Astrocyte (in vitro differentiated cells and primary cell): ENCODE measurements around the gene GRK5. TPM values are rescaled to one million over a fixed set of nuclear protein-coding genes. Genes with fewer than 3 reads are reported as not detected.

ENCODE experiments used
- DNase-seq: peaks from one replicate; pipeline ENCODE4 v3.0.0-alpha.2; 2010; ENCODE audit warnings: low read depth
- FAIRE-seq: peaks from 2 replicates; lab custom pipeline; 2011; peaks lifted over from hg19 to GRCh38; lab: Jason Lieb, UNC
- H2AFZ ChIP-seq: 2 replicates; pipeline ENCODE4 v1.6.0; 2012; ENCODE audit warnings: low read depth, low read length, inconsistent platforms
- H3K27ac ChIP-seq: 2 replicates; pipeline ENCODE4 v1.5.1; 2011; ENCODE audit warnings: low read depth, low read length, inconsistent platforms
- H3K27me3 ChIP-seq: 2 replicates; pipeline ENCODE4 v1.6.0; 2011; ENCODE audit warnings: low read length, inconsistent platforms; ENCODE audit not compliant: insufficient read depth
- H3K36me3 ChIP-seq: 2 replicates; pipeline ENCODE4 v1.5.1; 2011; ENCODE audit warnings: low read length, inconsistent platforms; ENCODE audit not compliant: insufficient read depth
- H3K4me1 ChIP-seq: 2 replicates; pipeline ENCODE4 v1.5.1; 2011; ENCODE audit warnings: low read length, inconsistent platforms; ENCODE audit not compliant: insufficient read depth
- H3K4me2 ChIP-seq: 2 replicates; pipeline ENCODE4 v1.6.0; 2012; ENCODE audit warnings: low read length, inconsistent platforms
- H3K4me3 ChIP-seq: 2 replicates; pipeline ENCODE4 v1.5.1; 2011; ENCODE audit warnings: low read depth, mild to moderate bottlenecking, low read length, inconsistent platforms; ENCODE audit not compliant: insufficient read depth
- H3K79me2 ChIP-seq: 2 replicates; pipeline ENCODE4 v1.6.0; 2012; ENCODE audit warnings: mild to moderate bottlenecking, low read length, inconsistent platforms; ENCODE audit not compliant: insufficient read depth
- H3K9ac ChIP-seq: 2 replicates; pipeline ENCODE4 v1.6.0; 2012; ENCODE audit warnings: mild to moderate bottlenecking, low read length, inconsistent platforms
- H3K9me3 ChIP-seq: 2 replicates; pipeline ENCODE4 v1.5.1; 2012; ENCODE audit warnings: low read depth, mild to moderate bottlenecking, low read length, inconsistent platforms; ENCODE audit not compliant: insufficient read depth
- H4K20me1 ChIP-seq: 2 replicates; pipeline ENCODE4 v1.6.0; 2012; ENCODE audit warnings: low read length, inconsistent platforms; ENCODE audit not compliant: insufficient read depth
- H3K27ac Mint-ChIP-seq: one replicate; pipeline ENCODE4 v1.8.0; 2021; ENCODE audit warnings: mild to moderate bottlenecking, mixed read lengths; ENCODE audit not compliant: unreplicated experiment
- H3K27me3 Mint-ChIP-seq: one replicate; pipeline ENCODE4 v1.8.0; 2021; ENCODE audit warnings: low read depth, mixed read lengths; ENCODE audit not compliant: unreplicated experiment
- H3K36me3 Mint-ChIP-seq: one replicate; pipeline ENCODE4 v1.8.0; 2021; ENCODE audit warnings: low read depth, mixed read lengths; ENCODE audit not compliant: unreplicated experiment
- H3K4me1 Mint-ChIP-seq: one replicate; pipeline ENCODE4 v1.8.0; 2021; ENCODE audit warnings: low read depth, mixed read lengths; ENCODE audit not compliant: unreplicated experiment
- H3K4me3 Mint-ChIP-seq: one replicate; pipeline ENCODE4 v1.8.0; 2021; ENCODE audit warnings: mild to moderate bottlenecking, moderate library complexity, mixed read lengths; ENCODE audit not compliant: unreplicated experiment
- H3K9me3 Mint-ChIP-seq: one replicate; pipeline ENCODE4 v1.8.0; 2021; ENCODE audit warnings: mild to moderate bottlenecking, mixed read lengths; ENCODE audit not compliant: unreplicated experiment
- CTCF ChIP-seq: IDR thresholded peaks from 2 replicates; pipeline ENCODE4 v1.5.1; 2011; ENCODE audit warnings: low read depth, mild to moderate bottlenecking, inconsistent platforms, low read length, moderate library complexity; ENCODE audit not compliant: insufficient read depth
- EZH2 ChIP-seq: IDR thresholded peaks from 2 replicates; pipeline ENCODE4 v1.6.1; 2012; ENCODE audit warnings: mild to moderate bottlenecking, low read length, inconsistent platforms; ENCODE audit not compliant: insufficient read depth
- total RNA-seq: library from RNA; stranded (reverse); gene quantifications from 2 replicates; pipeline ENCODE4 v1.2.1, GENCODE V29; 2021

The GRK5 gene
- total RNA-seq, 1 donor from 2014 or later: 8.5 TPM

GRCh38 chr10:119306514-119306951, 99.2 kb downstream of the GRK5 start:
- Mint-ChIP-seq H3K27ac (peak overlapping the region; percentile 78), H3K9me3 (no peaks in the 10 kb centered on the region), H3K4me1 (peaks cover 53% of the 10 kb centered on the region), H3K36me3 (peaks cover 6% of the 10 kb centered on the region), H3K4me3 (no peak overlapping the region), H3K27me3 (no peaks in the 10 kb centered on the region)
- H2AFZ ChIP-seq: no peak overlapping the region
- H3K4me1 ChIP-seq: peaks cover 32% of the 10 kb centered on the region
- H3K27ac ChIP-seq: peak overlapping the region; percentile 72
- H3K4me2 ChIP-seq: peak overlapping the region; percentile 69
- DNase-seq: peak; percentile 35
- no peaks in the 10 kb centered on the region for H3K36me3 ChIP-seq
- H3K9me3 ChIP-seq: no peaks in the 10 kb centered on the region
- H4K20me1 ChIP-seq: peaks cover 25% of the 10 kb centered on the region
- H3K27me3 ChIP-seq: no peaks in the 10 kb centered on the region
- H3K9ac ChIP-seq: peak overlapping the region; percentile 59
- TF ChIP-seq CTCF (no peak), EZH2 (no peak)
- H3K4me3 ChIP-seq: peak overlapping the region; percentile 6
- peaks cover 20% of the 10 kb centered on the region for H3K79me2 ChIP-seq
- no peak for FAIRE-seq

- Histone ChIP-seq H3K36me3 (no peaks in the 10 kb centered on the region), H3K27me3 (no peaks in the 10 kb centered on the region), H3K4me1 (peaks cover 27% of the 10 kb centered on the region), H4K20me1 (peaks cover 22% of the 10 kb centered on the region), H3K9me3 (no peaks in the 10 kb centered on the region), H2AFZ (no peak overlapping the region), H3K27ac (peak overlapping the region; percentile 72), H3K4me3 (no peak overlapping the region), H3K4me2 (peak overlapping the region; percentile 69), H3K9ac (peak overlapping the region; percentile 59), H3K79me2 (peaks cover 20% of the 10 kb centered on the region)
- peaks cover 6% of the 10 kb centered on the region for H3K36me3 Mint-ChIP-seq
- no peaks in the 10 kb centered on the region for H3K9me3 Mint-ChIP-seq
- H3K27ac Mint-ChIP-seq: peak overlapping the region; percentile 78
- no peaks in the 10 kb centered on the region for H3K27me3 Mint-ChIP-seq
- DNase-seq (peak; percentile 26), FAIRE-seq (no peak)
- H3K4me3 Mint-ChIP-seq: no peak overlapping the region
- peaks cover 50% of the 10 kb centered on the region for H3K4me1 Mint-ChIP-seq
- TF ChIP-seq CTCF (no peak), EZH2 (no peak)
These were observed 99.6 kb downstream of the GRK5 start for GRCh38 chr10:119306986-119307392.

- no peak overlapping the region for H3K27ac Mint-ChIP-seq
- H3K9me3 ChIP-seq: no peaks in the 10 kb centered on the region
- H3K4me2 ChIP-seq: no peak overlapping the region
- H4K20me1 ChIP-seq: peaks cover 16% of the 10 kb centered on the region
- H3K27me3 Mint-ChIP-seq: no peaks in the 10 kb centered on the region
- H3K9me3 Mint-ChIP-seq: no peaks in the 10 kb centered on the region
- H3K4me3 Mint-ChIP-seq: no peak overlapping the region
- TF ChIP-seq EZH2: no peak
- TF ChIP-seq CTCF: no peak
- peaks cover 26% of the 10 kb centered on the region for H3K4me1 ChIP-seq
- H3K36me3 Mint-ChIP-seq: peaks cover 6% of the 10 kb centered on the region
- H3K4me1 Mint-ChIP-seq: peaks cover 41% of the 10 kb centered on the region
- H3K36me3 ChIP-seq: no peaks in the 10 kb centered on the region
- peaks cover 27% of the 10 kb centered on the region for H3K79me2 ChIP-seq
- no peak for FAIRE-seq
- no peak overlapping the region for H3K9ac ChIP-seq
- H2AFZ ChIP-seq: no peak overlapping the region
- no peaks in the 10 kb centered on the region for H3K27me3 ChIP-seq
- H3K27ac ChIP-seq: no peak overlapping the region
- no peak overlapping the region for H3K4me3 ChIP-seq
- no peak for DNase-seq
These were observed 100.7 kb downstream of the GRK5 start for GRCh38 chr10:119308089-119308488.
